Activated CD4-positive, alpha-beta T cell treated with anti-CD3 and anti-CD28 coated beads, Interleukin-2, Interleukin-6, amounts not matched to agents 100 ng/mL and 50 ng/mL, durations not matched to agents 16 hours and 8 hours (primary cell): ENCODE results near the gene TMEM135.

Experiments used
- DNase-seq: peaks from one replicate; pipeline ENCODE4 v3.0.0-alpha.2; 2020

Gene TMEM135

DNA sequence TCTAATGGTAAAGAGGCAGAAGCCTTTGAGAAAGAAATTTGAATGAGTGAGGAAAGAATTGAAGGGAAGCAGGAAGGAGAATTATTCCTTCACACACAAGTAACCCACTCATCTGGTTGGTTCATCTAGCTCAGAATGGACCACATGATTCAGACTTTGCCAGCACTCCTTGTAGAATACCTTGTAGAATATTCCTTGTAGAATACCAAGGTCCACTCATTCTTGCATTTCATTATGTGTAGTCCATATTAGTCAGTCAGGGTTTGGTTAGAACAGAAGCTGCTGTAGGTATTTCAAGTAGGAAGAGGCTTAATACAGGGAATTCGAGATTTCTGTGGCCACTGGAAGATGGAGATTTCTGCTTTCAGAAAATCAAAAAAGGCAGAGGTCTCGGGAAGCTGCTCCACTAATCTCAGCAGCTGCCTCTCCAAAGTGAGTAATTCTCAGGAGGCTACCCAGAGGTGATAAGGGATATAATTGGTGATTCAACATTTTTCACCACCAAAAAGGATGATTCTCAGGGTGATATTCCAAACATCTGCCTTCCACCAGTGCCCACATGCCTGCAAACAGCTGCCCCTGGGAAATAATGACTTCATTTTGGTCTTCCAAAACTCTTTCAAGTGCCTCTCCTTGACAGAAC is 329.1 kb downstream of the TMEM135 start:
- no peak for DNase-seq

GRCh38 chr11:87368151-87368550 is 330.4 kb downstream of the TMEM135 start:
- no peak for DNase-seq

DNA sequence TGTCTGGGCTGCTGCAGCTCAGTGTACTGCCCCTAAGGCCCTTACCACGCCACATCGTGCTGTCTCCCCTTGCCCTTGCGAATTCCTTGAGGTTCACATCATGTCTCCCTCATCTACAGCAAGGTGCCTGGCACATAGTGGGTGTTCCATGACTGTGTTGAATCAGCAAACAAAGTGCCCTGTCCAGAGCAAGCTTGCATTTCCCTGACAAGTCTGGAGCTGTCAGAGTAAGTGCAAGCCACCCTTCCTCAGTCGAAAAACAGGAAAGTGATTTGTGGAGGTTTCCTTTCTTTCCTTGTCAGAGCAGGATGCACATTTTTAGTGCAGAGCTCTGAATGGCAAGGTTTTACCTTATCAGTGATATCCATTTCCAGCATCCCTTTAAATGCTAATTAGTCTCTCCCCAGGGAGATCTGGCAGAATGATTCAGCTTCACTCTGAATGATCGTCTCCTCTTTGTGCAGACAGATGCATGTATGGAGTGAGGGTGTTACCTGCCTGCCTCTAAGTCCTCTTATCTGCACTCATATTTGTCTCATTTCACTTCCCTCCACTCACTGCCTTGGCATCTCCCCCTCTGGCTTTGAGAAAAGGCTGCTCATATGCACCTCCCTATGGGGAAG is 331.2 kb downstream of the TMEM135 start:
- no peak for DNase-seq

GRCh38 chr11:87369888-87370287 is 332.2 kb downstream of the TMEM135 start:
- no peak for DNase-seq

DNA sequence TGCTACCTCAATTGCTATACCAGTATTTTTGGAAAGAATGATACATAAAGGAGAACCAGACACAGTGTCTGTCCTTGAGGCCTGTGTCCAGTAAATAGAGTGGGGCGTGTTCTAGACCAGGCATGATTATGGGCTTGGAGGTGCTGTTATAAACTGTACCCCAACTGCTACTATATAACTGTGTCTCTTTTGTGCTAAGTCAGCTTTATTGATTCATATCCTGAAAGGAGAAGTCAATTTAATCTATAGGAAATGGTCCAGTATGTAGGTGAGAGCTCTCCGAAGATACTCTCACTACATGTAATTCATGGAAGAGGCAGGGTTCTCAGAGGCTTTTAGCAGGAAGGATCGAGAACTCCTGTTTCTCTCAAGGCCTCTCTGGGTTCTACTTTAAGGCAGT is 334.3 kb downstream of the TMEM135 start:
- no peak for DNase-seq
